GM18868 (cell line): Measurements from ENCODE around the gene SLC4A8.
"Not testable (repeated sequence)": the region's sequence is repeated elsewhere in the genome, so short reads cannot be mapped to it uniquely, and the experiment has no call there.

Experiments used
- ATAC-seq: cut with Tn5 transposase; IDR thresholded peaks from one replicate; pipeline ENCODE4 v1.9.1; 2021; ENCODE audit warnings: mild to moderate bottlenecking, moderate library complexity; ENCODE audit not compliant: unreplicated experiment

The SLC4A8 gene

DNA sequence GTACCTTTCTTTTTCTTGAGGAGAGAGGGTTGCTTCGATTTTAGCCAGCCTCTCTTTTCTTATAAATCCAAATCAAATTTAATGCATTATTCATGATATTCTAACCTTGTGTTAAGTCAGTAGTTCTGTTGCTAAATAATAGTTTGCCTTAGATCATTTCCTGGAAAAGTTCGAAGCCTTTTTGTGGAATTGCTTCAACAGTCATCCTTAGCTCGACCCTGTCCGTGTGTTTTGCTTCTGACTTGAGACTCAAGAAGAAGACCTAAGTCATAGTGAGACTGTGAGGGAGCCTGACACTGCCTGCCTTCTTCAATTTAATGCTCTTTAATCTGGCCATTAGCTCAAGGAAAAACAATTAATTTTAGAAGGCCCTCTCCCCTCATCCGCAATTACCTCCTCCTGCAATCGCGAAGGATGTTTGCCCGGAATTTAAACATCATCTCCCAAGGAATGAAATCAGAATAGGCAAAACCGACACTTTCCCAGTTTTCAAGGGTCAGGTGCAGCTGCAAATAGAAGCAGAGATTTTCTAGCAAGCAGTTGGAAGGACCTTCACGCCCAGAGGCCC lies 453 bp upstream of the SLC4A8 start:
- ATAC-seq, result no peak

DNA sequence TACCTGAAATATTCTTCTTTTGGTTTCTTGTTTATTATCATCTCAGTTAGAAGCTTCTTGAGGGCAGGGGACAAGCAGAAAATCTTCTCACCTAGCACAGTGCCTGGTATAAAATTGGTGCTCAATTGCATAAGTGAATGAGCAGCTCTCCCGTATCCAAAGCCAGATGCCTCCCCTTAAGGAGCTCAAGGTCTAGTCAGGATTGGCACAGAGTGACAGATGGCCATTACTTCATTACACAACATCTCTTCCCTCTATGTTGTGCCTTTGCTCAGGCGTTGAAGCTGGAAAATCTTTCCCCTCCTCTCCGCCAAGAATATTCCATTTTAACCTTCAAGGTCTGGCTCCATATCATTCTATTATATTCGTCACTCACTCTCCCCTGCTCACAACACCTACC lies 3.6 kb downstream of the SLC4A8 start:
- no peak for ATAC-seq

- ATAC-seq, result no peak
Observed at GRCh38 chr12:51429700-51430099, 5.1 kb downstream of the SLC4A8 start.

GRCh38 chr12:51430196-51430895 lies 5.7 kb downstream of the SLC4A8 start:
- no peak for ATAC-seq

- no peak for ATAC-seq
Observed at GRCh38 chr12:51432921-51433320, 8.3 kb downstream of the SLC4A8 start.

GRCh38 chr12:51434305-51434704 lies 9.7 kb downstream of the SLC4A8 start:
- no peak for ATAC-seq

- ATAC-seq, result no peak
Observed at GRCh38 chr12:51437431-51437830, 12.8 kb downstream of the SLC4A8 start.

GRCh38 chr12:51439330-51439729 lies 14.7 kb downstream of the SLC4A8 start:
- no peak for ATAC-seq

DNA sequence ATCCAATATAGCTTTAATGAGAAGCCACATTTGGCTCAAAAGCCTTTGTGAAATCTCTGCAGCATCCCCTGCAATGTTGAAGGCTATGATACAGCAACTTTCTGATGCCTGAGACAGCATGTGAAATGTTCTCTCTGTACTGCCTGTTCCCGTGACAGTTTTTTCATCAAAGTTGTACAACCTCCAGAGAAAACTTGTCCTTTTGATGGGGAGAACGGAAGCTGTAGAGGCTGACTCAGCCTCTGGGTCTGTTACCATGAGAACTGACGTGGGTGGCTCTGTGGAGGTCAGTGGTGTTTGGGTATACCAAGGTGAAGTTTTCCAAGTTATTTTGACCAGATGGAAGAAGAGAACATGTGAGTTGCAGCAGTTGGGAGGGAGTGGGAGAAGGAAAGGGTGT lies 17.0 kb downstream of the SLC4A8 start:
- no peak for ATAC-seq

DNA sequence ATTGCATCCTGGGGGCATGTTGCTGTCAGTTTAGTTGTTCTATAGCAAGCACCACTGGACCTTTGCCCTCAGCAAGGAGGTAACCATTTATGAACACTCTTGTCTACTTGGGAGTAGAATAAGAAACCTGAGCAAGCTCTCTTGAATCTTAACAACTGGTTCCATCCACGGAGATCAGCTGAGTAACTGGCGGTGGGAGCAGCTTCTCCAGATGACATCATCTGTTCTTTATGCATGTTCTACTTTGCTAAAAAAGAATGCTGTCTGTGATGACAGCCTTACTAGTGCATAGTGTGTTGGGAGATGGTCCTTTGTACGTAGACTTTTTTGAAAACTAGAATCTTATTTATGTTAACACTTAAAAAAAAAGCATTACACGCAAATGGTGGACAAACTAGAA lies 17.7 kb downstream of the SLC4A8 start:
- no peak for ATAC-seq

GRCh38 chr12:51443573-51443972 lies 18.9 kb downstream of the SLC4A8 start:
- no peak for ATAC-seq

DNA sequence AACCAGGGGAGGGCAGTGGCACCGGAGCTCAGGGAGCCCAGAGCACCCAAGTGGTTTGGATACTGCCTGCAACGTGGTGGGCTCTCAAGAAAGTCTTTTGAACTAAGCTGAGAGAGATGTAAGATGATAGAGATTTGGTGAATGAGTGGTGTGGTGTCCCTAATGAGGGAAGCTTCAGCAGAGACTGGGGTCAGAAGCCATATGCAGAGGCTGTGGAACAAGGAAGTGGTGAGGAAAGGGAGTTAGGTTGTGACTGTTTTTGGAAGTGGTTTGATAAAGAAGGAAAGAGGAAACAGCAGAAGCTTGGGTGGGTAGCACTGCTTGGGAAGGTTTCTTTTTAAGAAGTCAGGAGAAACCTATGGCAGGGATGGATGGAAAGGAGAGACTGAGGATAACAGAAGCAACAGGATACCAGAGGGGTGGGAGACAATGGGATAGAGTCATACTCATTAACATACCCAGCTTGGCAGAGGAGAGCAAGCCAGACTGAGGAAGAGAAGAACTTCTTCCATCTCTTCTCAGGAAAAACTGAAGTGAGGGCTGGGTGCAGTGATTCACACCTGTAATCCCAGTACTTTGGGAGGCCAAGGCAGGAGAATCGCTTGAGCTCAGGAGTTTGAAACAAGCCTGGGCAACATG lies 24.1 kb downstream of the SLC4A8 start:
- no peak for ATAC-seq

- no peak for ATAC-seq
Observed at GRCh38 chr12:51449580-51450246, 25.1 kb downstream of the SLC4A8 start.

GRCh38 chr12:51450333-51450732 lies 25.7 kb downstream of the SLC4A8 start:
- no peak for ATAC-seq

DNA sequence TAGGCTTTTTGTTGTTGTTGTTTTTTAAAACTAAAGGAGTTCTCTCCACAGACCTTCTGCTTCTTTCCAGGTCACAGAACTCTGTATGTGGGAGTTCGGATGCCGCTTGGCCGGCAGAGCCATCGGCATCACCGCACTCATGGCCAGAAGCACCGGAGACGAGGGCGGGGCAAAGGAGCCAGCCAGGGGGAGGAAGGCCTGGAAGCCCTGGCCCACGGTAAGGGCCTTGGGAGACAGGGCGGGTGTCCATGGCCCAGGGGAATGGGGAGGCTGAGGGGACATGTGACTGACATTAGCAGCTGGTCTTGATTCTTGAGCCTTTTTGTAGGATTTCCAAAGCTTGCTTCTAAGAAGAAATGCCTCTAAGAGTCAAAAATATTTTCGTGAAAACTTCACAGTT lies 26.2 kb downstream of the SLC4A8 start:
- ATAC-seq, result no peak

GRCh38 chr12:51454016-51454415 lies 29.4 kb downstream of the SLC4A8 start:
- ATAC-seq, result not testable (repeated sequence)

DNA sequence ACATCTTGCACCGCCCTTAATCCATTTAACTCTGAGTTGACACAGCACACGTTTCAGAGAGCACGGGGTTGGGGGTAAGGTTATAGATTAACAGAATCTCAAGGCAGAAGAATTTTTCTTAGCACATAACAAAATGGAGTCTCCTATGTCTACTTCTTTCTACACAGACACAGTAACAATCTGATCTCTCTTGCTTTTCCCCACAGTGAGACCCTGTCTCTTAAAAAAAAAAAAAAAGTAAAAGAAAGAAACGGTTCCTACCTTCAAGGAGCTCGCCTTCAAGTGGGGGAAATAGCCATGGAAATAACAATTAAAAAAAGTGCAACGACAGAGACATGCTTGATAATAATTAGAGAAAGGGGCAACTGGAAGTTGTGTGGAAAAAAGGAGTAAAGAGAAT lies 30.4 kb downstream of the SLC4A8 start:
- ATAC-seq, result not testable (repeated sequence)

DNA sequence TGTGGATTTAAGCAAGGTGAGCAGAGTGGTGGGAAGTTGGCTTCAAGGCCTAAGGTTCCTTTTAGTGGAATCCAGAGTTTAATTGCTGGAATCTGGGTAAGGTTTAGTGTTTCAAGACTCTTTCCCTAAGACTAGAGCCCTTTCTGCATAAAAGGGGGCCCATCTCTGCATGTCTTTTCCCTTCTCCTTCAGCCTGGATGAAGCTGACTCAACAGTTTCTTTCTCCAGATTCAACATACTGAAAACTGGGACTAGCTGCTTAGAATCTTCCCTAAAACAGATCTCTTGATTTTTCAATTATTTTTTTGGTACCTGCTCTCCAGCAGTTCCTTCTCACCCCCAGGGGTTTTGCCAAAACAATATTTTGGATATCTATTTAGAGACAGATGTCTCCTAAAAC lies 34.0 kb downstream of the SLC4A8 start:
- ATAC-seq, result no peak

DNA sequence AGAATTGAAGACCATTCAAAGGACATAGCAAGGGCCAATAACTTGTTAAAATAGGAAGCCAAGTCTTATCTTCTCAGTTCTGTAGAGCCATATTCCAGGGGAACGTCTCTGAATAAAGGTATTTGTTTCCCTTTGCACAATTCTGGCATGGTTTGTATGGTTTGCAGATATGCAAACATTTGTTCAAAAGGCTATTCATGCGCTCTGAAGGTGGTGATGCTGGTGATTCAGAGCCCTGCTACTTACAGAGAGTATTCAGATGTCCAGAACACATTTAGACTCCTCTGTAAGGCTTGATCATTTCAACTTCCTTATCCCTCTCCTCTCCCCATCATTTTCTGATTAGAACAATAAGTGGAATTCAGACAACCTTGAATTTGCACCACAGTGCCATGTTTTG lies 35.9 kb downstream of the SLC4A8 start:
- ATAC-seq, result no peak

- no peak for ATAC-seq
Observed at GRCh38 chr12:51465491-51465890, 40.9 kb downstream of the SLC4A8 start.

GRCh38 chr12:51470116-51470515 lies 45.5 kb downstream of the SLC4A8 start:
- ATAC-seq, result no peak
